GM19438 (cell line): ENCODE results near the gene HACD2.

Experiments
- ATAC-seq: cut with Tn5 transposase; IDR thresholded peaks from one replicate; pipeline ENCODE4 v1.9.1; 2021; ENCODE audit warnings: low read depth; ENCODE audit not compliant: unreplicated experiment

HACD2 gene, protein sequence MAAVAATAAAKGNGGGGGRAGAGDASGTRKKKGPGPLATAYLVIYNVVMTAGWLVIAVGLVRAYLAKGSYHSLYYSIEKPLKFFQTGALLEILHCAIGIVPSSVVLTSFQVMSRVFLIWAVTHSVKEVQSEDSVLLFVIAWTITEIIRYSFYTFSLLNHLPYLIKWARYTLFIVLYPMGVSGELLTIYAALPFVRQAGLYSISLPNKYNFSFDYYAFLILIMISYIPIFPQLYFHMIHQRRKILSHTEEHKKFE

DNA sequence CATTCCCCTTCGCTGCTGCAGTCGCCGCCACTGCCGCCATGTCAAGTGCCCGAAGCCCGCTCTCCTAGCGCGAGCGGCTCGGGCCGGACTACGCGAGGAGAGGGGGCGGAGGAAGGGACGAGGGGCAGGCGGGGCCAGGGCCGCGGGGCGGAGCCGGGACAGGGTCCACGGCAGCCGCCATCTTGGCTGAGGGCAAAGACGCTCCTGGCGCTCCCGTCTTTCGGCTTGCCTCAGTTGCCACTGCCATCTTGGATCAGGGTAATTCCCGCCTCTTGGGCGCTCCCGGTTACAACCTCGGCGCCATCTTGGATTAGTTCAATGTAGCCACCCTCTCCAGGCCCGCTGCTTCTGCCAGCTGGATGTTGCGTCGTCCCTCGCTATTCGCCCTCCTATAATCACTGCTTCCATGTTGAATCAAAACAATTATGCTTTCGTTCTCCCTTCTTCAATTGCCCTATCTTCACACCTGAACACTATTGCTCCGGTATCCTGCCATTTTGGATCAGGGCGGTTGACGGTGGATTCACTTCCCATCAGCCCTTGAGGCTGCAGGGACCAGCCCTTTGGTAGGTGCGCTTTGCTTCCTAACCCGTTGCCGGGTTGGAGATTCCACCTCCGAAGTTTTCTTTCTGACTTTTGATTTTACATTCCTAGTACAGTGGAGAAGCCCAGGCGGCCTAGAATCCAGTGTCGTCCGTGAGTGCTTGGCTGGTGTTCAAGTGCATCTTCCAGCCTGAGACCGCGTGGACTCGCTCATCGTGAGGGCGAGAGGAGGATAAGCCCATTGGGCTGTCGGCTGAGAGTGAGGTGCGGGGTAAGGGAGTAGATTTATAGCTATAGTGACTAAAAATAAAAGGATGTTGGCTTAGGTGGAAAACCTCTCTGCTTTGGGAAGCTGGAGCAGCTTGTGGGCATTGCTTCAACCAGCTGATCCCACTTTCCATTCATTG, at the start of gene HACD2:
TSS of gene HACD2 (minus strand) at position 66 of the 950 bp plus-strand sequence. CDS start at position 40, 26 bp downstream.
- peak; percentile 92 for ATAC-seq

DNA sequence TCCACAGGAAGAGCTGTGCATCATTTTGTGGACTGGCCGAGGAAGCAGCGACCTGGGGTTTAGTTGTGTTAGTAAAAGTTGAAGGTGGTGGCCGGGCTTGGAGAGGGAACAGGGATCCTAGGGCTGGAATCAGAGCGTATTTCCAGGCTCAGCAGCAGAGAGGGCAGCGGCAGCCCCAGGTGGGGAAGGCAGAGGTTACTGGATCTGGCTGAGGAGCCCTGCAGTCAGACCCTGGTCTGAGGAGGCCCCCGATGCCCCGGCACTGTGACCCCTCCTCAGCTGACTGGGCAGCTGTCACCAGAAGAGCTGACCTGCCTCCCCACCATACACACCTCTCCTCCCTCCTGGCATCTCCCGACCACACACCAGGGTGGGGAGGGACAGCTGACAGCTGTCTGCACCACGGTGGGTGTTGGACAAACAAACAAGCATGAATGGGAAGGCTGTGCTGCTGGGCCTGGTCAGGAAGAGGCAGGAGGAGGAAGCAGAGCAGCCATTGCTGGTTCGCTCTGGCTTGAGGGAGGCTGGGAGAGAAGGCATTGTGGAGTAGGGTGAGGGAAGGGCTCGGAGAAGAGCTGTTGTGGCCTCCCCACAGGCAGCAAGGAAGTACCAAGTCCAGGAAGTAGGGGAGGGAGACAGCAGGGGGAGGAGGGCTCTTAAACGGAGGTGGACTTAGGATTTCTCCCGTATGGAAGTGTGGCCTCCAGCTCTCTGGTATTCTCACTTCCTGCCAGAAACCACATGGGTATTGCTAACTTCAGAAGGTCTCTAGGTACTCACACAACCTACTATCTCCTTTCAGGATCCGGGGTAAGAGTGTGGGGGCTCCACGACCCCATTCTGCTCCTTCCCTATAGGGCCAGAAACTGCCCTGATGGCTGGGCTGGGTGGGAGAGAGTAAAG, 49.5 kb upstream of the HACD2 start:
- ATAC-seq = no peak

DNA sequence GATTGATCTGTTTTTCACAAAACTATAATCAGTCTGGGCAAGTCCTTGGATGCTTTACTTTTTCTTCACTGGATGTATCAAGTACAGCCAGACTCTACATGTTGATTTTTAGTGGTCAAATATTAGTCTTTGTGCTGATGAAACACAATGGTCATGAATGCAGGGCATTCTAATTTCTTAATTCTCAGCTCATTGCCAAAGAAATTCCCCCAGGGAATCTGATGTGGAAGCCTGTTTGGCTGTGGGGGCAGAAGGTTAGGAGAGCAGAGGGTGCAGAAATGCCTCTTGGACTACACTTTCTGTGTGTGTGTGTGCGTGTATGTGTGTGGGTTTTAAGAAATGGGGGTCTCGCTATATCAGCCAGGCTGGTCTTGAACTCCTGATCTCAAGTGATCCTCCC, 48.7 kb upstream of the HACD2 start:
- no peak for ATAC-seq

- ATAC-seq = no peak
These were observed 47.4 kb upstream of the HACD2 start for GRCh38 chr3:123632161-123632655.

DNA sequence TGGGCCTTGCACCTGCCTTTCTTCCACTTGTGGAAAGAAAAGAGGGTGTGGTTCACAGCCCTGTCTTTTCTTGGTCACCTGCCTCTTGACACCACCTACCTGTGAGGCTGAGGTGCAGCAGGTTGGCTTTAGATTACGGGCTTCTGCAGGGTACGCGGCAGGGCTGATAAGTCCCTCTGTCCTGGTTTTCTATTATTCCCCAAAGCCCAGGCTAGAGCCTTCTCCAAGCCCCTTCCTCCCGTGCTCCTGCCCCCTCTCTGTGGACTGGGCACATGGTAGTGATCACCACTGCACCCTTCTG, 44.8 kb upstream of the HACD2 start:
- ATAC-seq = no peak

GRCh38 chr3:123628996-123629746, 44.3 kb upstream of the HACD2 start:
- no peak for ATAC-seq

- ATAC-seq = no peak
These were observed 43.1 kb upstream of the HACD2 start for GRCh38 chr3:123627673-123628670.

GRCh38 chr3:123626881-123627280, 42.0 kb upstream of the HACD2 start:
- no peak for ATAC-seq

DNA sequence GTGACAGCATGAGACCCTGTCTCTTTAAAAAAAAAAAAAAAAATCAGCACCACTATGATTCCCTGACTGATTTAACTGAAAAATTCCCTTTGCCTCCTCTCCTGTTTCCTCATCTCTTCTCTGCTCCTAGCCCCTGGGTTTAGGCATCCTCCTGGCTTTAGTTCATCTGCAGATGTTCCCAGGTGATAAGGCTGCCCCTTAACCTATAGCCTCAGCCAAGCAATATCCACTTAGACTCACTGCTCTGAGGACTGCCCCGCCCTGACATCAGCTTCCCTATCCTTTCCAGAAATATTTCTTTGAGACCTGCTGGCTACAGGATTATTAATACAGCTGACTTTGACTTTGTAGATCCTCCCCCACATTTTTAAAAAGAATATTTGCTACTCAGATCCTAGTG, 39.4 kb upstream of the HACD2 start:
- ATAC-seq = no peak

DNA sequence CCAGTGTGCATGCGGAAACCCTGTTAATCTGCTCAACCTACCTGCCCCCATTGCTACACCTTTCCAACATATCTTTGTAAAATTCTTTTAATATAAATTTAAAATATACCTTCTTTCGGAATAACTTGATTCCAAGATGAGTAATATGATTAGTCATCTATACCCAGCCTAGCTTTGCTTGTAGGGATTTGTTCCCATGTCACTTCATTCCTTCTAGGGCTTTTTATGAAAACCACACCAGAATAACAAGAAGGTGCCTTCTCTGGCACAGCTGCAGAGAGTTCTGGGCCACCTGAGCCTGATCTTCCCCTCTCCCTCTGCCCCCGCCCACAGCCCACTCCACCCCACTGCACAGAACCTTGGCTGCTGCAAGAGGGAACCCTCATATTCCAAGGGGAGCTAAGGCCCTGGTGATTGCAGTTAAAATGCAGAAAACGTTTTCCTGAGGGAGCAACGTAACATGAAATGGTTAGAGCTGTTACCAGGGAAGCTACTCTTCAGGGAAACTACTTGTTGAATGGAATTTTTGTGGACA, 38.6 kb upstream of the HACD2 start:
- ATAC-seq = no peak

- no peak for ATAC-seq
These were observed 37.9 kb upstream of the HACD2 start for GRCh38 chr3:123622766-123623165.

- ATAC-seq = no peak
These were observed 37.0 kb upstream of the HACD2 start for GRCh38 chr3:123621850-123622189.

- ATAC-seq = no peak
These were observed 36.5 kb upstream of the HACD2 start for GRCh38 chr3:123621186-123621849.

- ATAC-seq = no peak
These were observed 35.5 kb upstream of the HACD2 start for GRCh38 chr3:123620343-123620742.

DNA sequence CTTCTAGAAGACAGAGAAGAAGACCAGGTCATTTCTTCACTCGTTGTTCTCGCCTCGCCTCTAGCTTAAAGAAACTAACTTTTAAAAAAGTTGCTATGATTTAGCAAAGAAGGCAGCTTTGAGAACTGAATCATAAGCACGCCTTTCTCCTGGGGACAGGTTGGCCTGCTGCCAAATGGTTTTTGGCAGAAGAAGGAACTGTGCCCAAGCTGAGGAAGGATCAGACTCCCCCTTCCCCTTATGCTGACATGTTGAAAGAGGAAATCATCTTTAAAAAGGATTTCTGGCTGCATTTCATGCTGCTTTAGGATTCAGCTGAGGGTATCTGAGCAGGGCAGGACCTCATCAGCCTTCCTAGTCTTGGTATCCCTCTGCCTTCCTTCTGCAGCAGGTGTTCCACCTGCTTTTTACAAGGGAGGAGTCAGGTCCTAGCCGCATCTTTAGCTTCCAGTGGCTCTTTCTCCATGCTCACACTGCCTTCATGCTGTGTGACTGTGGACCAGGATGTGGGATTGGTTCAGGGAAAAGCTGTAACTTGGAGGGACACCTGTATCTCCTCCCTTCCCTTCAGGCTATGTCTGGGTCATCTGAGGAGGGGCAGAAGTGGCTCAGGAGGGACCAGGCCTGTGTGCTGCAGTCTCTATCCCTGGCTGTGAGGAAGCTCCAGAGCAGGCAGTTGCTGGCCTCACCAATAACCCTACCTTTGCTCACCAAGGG, 34.1 kb upstream of the HACD2 start:
- ATAC-seq = no peak

DNA sequence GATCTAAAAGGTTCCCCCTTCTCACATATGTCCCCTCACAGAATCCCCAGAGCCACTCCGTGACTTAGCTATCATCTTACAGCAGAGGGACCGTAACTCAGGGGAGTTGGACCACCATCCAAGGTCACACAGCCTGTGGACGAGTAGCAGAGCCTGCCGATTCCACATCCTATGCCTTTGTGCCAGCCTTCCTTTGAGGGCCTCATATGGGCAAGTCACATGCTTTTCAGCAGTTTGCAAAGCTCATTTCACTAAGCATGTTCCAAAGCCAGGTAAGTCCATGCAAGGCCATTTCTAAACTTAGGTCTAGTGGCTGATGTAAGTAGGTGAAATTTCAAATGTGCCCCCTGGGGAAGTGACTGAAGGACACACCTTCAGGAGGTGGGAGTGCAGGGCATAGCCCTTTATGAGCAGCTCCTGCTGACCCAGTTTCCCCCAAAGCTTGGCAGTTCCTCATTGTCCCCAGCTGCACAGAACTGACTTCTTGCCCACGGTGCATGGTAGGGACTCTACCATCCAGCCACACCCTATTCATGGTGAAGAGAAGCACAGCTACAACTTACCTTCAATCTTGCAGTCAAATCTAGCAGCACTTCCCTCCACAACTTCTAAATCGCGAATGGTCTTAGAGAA, 33.3 kb upstream of the HACD2 start:
- ATAC-seq = no peak

- no peak for ATAC-seq
These were observed 31.7 kb upstream of the HACD2 start for GRCh38 chr3:123616593-123616992.
